Spinal cord (tissue), 10 donors: Measurements from ENCODE around the gene GRIK4. TPM values are rescaled to one million over a fixed set of nuclear protein-coding genes. Genes with fewer than 3 reads are reported as not detected.

Experiments used
- DNase-seq, 6 donors: peaks; one replicate each; pipeline versions ENCODE4 v3.0.0 to v3.0.0-alpha.2; 2013 to 2015; ENCODE audit warnings: low spot score in 6 of 6, low read depth in 4 of 6
- H3K27ac ChIP-seq: one replicate; pipeline ENCODE4 v1.5.1; 2013; ENCODE audit warnings: low read depth, low read length, control low read depth
- H3K27me3 ChIP-seq: one replicate; pipeline ENCODE4 v1.6.1; 2013; ENCODE audit warnings: low read length; ENCODE audit not compliant: control insufficient read depth, insufficient read depth
- H3K36me3 ChIP-seq: one replicate; pipeline ENCODE4 v1.6.1; 2013; ENCODE audit warnings: low read length; ENCODE audit not compliant: control insufficient read depth, insufficient read depth
- H3K4me1 ChIP-seq: one replicate; pipeline ENCODE4 v1.6.1; 2013; ENCODE audit warnings: low read length; ENCODE audit not compliant: control insufficient read depth, insufficient read depth
- H3K4me3 ChIP-seq: one replicate; pipeline ENCODE4 v1.5.1; 2013; ENCODE audit warnings: low read depth, low read length, control low read depth
- H3K9me3 ChIP-seq: one replicate; pipeline ENCODE4 v1.6.1; 2013; ENCODE audit warnings: low read length; ENCODE audit not compliant: control insufficient read depth, insufficient read depth
- WGBS: methylation state at CpG from one replicate; pipeline ENCODE4 v1.1.5; 2013; ENCODE audit warnings: missing lambda C conversion rate; ENCODE audit not compliant: insufficient coverage; 5-methylcytosine and 5-hydroxymethylcytosine counted together
- polyA plus RNA-seq, 2 donors: library from polyadenylated mRNA; unstranded; fragments of 120-200 nt; gene quantifications; one replicate each; pipeline ENCODE4 v1.2.1, GENCODE V29; 2013; ENCODE audit not compliant: insufficient read length in 2 of 2
- total RNA-seq, 2 donors: library from RNA; depleted of rRNA in 1 of 2; stranded (reverse); fragments of 120-200 nt in 1 of 2; fragments of >200 nt in 1 of 2; gene quantifications; one replicate each; pipeline versions ENCODE4 v1.2.3 to v1.2.4, GENCODE V29; 2013 to 2014
- donor health status: healthy.

GRIK4 gene
- total and polyA plus RNA-seq, 4 donors = 5.2 to 23.2 (median 12.3) TPM

DNA sequence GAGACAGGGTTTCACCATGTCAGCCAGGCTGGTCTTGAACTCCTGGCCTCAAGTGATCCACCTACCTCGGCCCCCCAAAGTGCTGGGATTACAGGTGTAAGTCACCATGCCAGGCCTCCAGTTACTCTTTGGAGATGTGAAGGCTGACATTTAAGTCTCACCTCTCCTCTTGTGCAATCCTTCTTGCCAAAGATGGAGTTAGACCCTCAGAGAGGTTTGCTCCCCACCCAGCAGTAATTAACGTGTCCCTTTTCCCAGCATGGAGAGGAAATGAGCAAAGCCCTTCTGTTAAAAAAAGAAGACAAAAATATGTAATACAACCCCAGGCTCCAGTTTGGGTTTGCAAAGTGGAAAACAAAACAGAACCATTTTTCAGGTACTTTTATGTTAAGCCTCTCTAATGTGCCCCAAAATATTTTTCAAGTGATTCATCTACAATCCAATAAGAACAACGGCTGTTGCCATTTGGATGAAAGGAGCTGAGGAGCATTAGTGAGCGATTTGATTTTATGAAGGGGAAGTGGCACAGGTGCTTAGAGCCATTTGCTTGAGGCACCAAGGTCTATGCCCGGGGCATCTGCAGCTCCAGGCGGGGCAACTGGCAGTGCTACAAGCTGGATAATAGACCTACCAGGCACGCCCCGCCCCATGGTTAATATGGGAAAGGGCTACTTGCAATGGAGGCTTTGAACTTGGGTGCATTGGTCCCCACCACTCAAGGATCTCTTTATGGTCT lies 57.2 kb downstream of the GRIK4 start:
- Histone ChIP-seq H3K27ac (no peak overlapping the region), H3K36me3 (peaks cover 7% of the 10 kb centered on the region), H3K4me1 (peaks cover 42% of the 10 kb centered on the region), H3K9me3 (no peaks in the 10 kb centered on the region), H3K4me3 (no peak overlapping the region), H3K27me3 (peaks cover 2% of the 10 kb centered on the region)
- no peak for DNase-seq
- WGBS = 97% methylated on average over 4 of the region's 8 CpGs

DNA sequence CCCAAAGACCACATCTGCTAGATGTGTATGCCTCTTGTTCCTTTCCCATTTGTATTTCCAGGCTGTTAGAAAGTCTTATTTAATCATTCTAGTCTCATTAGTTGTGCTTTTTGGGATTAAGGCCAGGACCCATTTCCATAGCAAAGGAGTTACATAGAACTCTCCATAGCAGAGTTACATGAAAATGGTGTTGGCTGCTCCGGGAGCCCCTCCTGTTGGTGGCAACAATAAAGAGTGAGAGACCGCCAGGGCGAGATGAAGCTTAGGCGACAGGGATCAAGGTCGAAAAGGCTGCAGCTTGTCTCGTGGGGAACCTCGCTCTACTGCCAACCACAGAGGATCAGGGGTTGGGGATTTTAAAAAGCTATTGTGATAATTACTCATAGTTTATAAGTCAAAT lies 58.3 kb downstream of the GRIK4 start:
- Histone ChIP-seq H3K4me1 (peaks cover 31% of the 10 kb centered on the region), H3K4me3 (no peak overlapping the region), H3K27ac (peak overlapping the region; percentile 33), H3K27me3 (peaks cover 2% of the 10 kb centered on the region), H3K36me3 (peaks cover 8% of the 10 kb centered on the region), H3K9me3 (no peaks in the 10 kb centered on the region)
- 17% methylated on average over 1 of the region's 7 CpGs for WGBS
- DNase-seq = peak in 3 of 6 donors; percentile 59 to 86 (median 81)

DNA sequence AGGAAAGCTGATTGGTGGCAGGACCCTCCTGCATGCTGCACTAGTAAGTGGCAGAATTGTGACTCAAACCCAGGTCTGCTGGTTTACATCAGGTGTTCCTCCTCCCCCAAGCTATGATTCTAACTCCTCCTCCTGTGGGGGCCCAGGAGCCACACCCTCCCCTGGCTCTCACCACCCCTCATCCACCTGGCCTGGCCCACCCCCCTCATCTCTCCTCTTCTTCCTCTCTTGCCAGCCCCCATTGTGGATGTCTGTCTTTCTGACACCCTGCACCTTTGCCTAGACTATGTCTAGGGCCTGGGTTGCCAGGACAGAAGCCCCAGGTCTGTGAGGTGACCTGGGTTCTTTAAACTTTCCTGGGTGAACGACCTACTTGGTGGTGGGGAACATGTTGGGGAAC lies 59.9 kb downstream of the GRIK4 start:
- H3K27me3 ChIP-seq = peaks cover 2% of the 10 kb centered on the region

DNA sequence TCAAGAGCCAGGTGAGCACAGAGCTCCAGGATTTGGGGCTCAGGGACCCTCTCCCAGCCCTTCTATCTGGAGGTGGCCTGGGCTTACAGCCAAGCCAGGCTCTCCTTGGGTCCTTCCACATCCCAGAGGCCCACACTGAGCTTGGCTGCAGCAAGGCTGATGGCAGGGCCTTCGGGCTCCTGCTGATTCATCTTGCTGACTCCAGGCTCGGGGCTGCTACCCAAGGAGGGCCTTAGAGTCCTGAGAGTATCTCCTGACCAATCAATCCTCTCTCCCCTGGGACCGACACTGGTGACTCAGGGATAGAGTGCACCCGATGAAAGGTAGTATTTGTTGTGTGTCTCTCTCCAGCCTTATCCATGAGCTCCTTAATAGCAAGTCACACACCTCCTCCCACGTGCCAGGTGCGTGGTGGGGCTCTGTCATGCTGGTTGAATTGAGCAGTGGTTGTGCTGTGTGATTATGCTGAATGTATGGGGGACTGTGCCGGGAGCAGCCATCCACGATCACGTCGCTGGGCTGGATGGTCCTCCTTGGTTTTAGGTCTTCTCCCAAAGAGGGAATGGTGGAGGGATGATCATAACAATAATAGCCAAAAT lies 62.3 kb downstream of the GRIK4 start:
- no peak overlapping the region for H3K27ac ChIP-seq
- DNase-seq = no peak
- no peak overlapping the region for H3K4me3 ChIP-seq
- H3K4me1 ChIP-seq = peaks cover 29% of the 10 kb centered on the region
- no peaks in the 10 kb centered on the region for H3K9me3 ChIP-seq
- H3K36me3 ChIP-seq = peaks cover 19% of the 10 kb centered on the region
- whole genome bisulfite sequencing = 100% methylated on average over 2 of the region's 10 CpGs
- peaks cover 2% of the 10 kb centered on the region for H3K27me3 ChIP-seq

More for the DNA sequence above, 59.9 kb downstream of the GRIK4 start:
- peaks cover 25% of the 10 kb centered on the region for H3K4me1 ChIP-seq
- H3K9me3 ChIP-seq = no peaks in the 10 kb centered on the region
- no peak overlapping the region for H3K27ac ChIP-seq
- DNase-seq = no peak
- H3K36me3 ChIP-seq = peaks cover 9% of the 10 kb centered on the region
- 86% methylated on average over 1 of the region's 1 CpG for WGBS
- H3K4me3 ChIP-seq = no peak overlapping the region

DNA sequence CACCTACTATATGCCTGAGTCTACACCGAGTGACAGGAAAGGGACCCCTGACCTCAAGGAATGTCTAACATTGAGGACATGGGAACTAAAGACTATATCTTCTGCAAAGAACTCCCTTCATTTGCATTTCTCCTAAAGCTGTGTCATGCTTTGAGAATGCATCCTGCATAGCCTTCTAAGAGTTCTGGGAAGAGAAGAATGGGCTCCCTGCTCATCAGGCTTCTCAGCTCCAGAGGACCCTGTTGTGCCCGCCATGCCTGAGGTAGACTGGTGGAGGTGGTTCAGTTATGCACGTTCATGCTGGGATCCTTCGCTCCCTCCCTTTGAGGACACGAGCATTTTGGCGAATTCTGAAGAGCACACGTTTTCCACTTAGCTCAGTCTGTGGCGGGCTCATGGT lies 63.3 kb downstream of the GRIK4 start:
- peaks cover 2% of the 10 kb centered on the region for H3K27me3 ChIP-seq
- no peak overlapping the region for H3K4me3 ChIP-seq
- H3K36me3 ChIP-seq = peaks cover 19% of the 10 kb centered on the region
- H3K9me3 ChIP-seq = no peaks in the 10 kb centered on the region
- WGBS = 86% methylated on average over 7 of the region's 8 CpGs
- no peak for DNase-seq
- no peak overlapping the region for H3K27ac ChIP-seq
- peaks cover 20% of the 10 kb centered on the region for H3K4me1 ChIP-seq

DNA sequence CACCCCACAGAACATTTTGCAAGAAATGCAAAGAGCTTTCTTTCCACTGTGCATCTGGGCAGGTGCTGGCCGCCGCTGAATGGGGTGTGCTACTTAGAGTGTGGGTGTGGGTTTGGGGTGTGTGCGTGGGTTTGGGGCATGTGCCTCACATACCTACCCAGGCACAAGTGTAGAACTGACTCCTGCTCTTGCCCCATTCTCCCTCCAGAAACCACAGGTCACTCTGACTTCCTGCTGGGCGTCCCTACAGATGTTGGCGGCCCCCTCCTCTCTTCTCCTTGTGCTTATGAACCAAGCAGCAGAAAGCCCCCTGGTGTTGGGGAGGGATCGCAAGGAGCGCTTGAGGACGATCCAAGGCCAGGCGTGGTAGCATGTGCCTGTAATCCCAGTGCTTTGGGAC lies 63.9 kb downstream of the GRIK4 start:
- no peak overlapping the region for H3K27ac ChIP-seq
- H3K27me3 ChIP-seq = peaks cover 2% of the 10 kb centered on the region
- H3K36me3 ChIP-seq = peaks cover 19% of the 10 kb centered on the region
- H3K4me3 ChIP-seq = no peak overlapping the region
- no peak for DNase-seq
- H3K9me3 ChIP-seq = no peaks in the 10 kb centered on the region
- WGBS = 83% methylated on average over 2 of the region's 9 CpGs
- H3K4me1 ChIP-seq = peaks cover 15% of the 10 kb centered on the region

DNA sequence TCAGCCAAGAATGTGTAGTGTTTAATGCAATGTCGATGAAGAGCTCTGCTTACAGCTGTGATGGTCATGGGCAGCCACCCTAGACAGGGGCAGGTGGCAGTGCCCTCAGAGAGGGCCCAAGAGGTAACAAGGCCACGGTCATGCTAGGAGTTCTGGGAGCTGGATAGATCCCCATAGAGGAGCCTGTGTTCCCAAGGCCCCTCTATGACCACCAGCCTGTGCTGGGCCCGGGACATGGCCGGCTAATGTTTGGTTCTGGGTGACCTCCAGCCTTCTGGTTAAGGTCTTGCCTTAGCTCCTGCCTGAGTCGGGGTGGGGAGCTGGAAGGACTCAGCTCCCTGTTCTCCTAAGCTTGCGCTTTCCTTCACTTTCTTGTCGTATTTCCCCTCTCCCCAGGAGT lies 65.1 kb downstream of the GRIK4 start:
- H3K4me3 ChIP-seq = no peak overlapping the region
- no peak overlapping the region for H3K27ac ChIP-seq
- H3K27me3 ChIP-seq = peaks cover 2% of the 10 kb centered on the region
- 89% methylated on average over 4 of the region's 7 CpGs for WGBS
- DNase-seq = no peak
- H3K36me3 ChIP-seq = peaks cover 16% of the 10 kb centered on the region
- H3K9me3 ChIP-seq = no peaks in the 10 kb centered on the region
- peaks cover 14% of the 10 kb centered on the region for H3K4me1 ChIP-seq

DNA sequence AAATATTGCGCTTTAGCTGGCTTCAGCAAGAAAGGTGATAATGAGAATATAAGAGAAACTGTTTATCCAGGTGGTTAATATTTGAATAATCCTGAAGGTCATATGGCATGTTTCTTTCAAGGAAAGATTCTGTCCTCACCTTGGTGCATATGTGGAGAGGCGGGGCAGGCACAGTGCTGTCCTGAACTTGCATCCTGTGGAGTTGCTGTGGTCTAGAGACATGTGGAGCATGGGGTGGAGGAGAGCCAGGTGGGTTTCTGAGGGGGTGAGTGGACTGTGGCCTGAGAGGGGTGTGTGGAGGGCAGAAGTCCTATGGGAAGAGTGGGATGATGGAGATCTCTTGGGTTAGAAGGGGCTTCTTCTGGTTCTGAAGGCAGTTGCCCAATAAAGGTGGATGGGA lies 65.5 kb downstream of the GRIK4 start:
- H3K27me3 ChIP-seq = no peaks in the 10 kb centered on the region
- WGBS = 100% methylated on average over 2 of the region's 2 CpGs
- H3K4me1 ChIP-seq = peaks cover 14% of the 10 kb centered on the region
- no peak for DNase-seq
- H3K36me3 ChIP-seq = peaks cover 13% of the 10 kb centered on the region
- H3K27ac ChIP-seq = no peak overlapping the region
- H3K4me3 ChIP-seq = no peak overlapping the region
- no peaks in the 10 kb centered on the region for H3K9me3 ChIP-seq

DNA sequence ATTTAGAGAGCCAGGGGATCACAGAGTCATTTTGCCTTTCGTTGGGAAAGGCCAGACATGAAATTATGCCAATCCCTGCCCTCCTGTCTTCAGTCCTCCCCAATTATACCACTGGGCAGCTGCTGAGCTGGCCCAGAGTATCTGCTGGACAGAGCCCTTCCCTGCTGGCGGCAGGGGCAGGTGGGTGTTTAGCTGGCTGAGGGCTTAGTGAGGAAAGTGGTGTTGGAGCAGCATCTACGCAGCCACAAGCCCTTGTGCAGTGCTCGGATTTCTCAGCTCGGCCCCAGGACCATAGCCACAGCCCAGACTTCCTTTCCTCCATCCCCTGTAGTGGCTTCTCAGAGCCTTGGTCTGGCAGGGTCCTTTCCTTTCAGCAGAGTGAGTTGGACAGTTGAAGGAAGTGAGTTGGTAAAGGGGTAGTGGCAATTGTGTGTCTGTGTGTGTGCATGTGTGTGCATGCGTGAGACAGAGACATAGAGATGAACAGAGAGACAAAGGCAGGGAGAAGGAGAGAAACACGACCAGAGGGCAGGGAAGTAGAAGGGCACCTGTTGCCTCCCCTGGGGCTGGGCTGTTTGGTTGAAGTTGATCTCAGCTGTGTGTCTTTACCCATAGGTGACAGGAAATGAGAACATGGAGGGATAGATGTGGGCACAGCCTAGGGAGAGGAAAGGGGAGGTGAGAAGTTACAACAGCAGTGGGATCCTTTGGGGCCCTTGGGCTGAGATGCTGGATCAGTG lies 66.2 kb downstream of the GRIK4 start:
- H3K4me3 ChIP-seq = no peak overlapping the region
- H3K9me3 ChIP-seq = no peaks in the 10 kb centered on the region
- H3K36me3 ChIP-seq = peaks cover 13% of the 10 kb centered on the region
- DNase-seq = no peak
- H3K27ac ChIP-seq = no peak overlapping the region
- no peaks in the 10 kb centered on the region for H3K27me3 ChIP-seq
- peaks cover 14% of the 10 kb centered on the region for H3K4me1 ChIP-seq
- 85% methylated on average over 3 of the region's 7 CpGs for WGBS
